Measurements from ENCODE around the gene ILDR2.
"Not testable (repeated sequence)": the region's sequence is repeated elsewhere in the genome, so short reads cannot be mapped to it uniquely, and the experiment has no call there.

The ILDR2 gene

GRCh38 chr1:166899769-166900168 lies 75.6 kb downstream of the ILDR2 start:
- DNase-seq (ENCODE audit: insufficient read length, low spot score) = no peak
- no peak for FAIRE-seq

DNA sequence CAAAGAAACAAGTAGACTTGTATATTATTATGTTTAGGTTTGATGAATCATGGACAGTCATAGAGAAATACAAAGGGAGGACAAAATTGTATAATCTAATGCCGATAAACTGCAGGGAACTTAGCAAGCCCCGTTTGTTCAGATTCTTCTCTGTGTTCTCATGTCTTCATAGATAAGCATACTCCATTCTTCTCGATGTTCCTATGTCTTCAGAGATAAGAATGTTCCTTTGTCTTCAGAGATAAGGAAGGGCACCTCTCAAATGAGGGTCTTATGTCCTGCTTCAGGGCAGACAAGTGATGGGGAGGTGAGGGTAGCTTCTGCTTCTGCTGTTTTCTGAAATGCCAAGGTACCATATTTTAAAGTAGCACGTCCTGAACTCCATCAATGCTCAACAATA lies 79.6 kb downstream of the ILDR2 start:
- no peak for FAIRE-seq
- no peak for DNase-seq (ENCODE audit: insufficient read length, low spot score)

- no peak for DNase-seq (ENCODE audit: insufficient read length, low spot score)
- no peak for FAIRE-seq
Observed at GRCh38 chr1:166889776-166890175, 85.6 kb downstream of the ILDR2 start.

- FAIRE-seq = no peak
Observed at GRCh38 chr1:166888373-166889111, 86.8 kb downstream of the ILDR2 start.

DNA sequence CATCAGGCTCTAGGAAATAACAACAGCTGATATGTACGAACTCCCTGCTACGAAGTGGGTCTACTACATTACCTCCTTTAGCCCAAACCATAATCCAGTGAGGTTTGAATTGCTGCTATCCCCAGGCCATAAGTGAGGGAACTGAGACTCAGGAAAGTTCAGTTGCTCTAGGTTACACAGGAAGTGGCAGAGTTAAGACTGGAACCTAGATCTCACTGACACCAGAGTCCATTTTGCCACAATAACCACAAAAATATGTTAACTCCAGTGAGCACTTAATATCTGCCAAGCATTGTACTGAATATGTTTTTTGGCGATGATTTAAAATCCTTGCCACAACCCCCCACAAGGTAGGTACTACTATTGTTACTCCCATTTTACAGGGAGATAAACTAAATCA lies 90.4 kb downstream of the ILDR2 start:
- FAIRE-seq = no peak
- no peak for DNase-seq (ENCODE audit: insufficient read length, low spot score)

More at GRCh38 chr1:166888373-166889111, 86.8 kb downstream of the ILDR2 start:
- no peak for DNase-seq (ENCODE audit: insufficient read length, low spot score)

DNA sequence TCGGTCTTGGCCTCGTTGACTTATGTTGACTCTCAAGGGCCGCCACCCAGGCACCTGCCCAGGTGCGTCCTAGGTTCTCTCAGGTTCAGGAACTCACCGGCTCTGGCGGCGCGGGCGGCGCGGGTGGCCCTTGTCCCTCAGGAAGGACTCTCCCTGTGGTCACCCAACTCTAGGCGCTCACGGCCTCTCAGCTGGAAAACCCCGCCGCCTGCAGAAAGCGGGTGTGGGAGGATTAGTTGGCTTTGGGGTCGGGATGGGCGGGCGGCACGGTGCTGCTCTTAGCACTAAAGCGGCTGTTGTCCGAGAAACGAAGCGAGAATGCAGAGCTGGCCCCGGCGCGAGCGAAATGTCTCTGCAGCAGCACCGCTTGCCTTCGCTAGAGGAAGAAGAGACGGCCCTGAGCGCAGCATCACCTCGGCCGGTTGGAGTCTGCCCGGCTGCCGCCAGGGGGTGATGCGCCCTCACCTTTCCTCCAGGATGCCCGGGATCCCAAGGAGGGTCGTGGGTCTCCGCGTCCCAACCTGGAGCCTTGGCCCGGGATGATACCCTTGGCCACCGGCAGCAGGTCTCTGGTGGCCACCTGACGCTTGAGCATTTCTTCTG lies 91.2 kb downstream of the ILDR2 start:
- FAIRE-seq (no peak), DNase-seq (ENCODE audit: insufficient read length, low spot score) (no peak)

GRCh38 chr1:166882893-166883292 lies 92.4 kb downstream of the ILDR2 start:
- no peak for FAIRE-seq

GRCh38 chr1:166878173-166878917 lies 97.0 kb downstream of the ILDR2 start:
- DNase-seq (ENCODE audit: insufficient read length, low spot score); FAIRE-seq: not testable (repeated sequence)

More at GRCh38 chr1:166882893-166883292, 92.4 kb downstream of the ILDR2 start:
- DNase-seq (ENCODE audit: insufficient read length, low spot score) = no peak

- FAIRE-seq (no peak), DNase-seq (ENCODE audit: insufficient read length, low spot score) (no peak)
Observed at GRCh38 chr1:166876540-166876838, 98.9 kb downstream of the ILDR2 start.

DNA sequence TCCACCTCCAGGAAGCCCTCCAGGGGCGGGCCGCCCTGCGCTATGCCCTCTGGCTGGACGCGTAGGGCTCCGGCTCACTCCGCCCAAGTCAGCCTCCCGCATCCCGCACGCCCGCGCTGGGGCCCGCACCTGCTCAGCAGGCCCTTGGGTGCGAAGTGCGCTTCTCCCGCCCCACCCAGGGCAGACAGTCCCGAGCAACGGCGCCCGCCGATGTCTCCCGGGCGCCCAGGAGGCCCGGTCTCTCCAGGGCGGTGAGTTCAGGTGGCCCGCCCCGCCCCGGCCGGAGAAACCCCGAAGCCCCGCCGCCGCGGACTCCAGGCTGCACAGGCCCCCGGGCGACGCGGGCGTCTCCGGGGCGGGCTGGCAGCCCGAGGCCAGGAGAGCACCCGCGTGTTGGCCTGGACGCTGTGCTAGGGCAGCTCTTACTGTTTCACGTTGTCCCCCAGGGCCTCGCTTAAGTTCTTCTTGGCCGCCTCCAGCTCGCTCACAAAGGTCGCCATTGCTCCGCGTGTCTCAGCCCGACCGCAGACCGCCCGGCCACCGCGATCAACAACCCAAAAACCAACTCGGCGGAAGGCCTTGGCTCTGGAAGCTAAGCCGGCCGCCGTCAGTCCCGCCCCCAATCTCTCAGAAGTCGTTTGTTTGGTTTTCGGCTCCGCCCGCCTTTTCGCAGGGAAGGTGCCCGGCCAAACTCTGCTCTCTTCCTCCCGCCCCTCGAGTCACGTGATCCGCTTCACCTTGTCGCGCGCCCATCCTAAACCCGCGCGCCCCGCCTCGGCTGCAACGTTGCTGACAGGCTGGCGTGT lies 99.4 kb downstream of the ILDR2 start, which contains the start of gene TADA1:
TADA1 (minus strand) TSS at position 531 of the 806 bp plus-strand sequence; CDS start at position 500, 31 bp downstream.
- DNase-seq (ENCODE audit: insufficient read length, low spot score) = peak; percentile 90
- FAIRE-seq = peak; percentile 83

DNA sequence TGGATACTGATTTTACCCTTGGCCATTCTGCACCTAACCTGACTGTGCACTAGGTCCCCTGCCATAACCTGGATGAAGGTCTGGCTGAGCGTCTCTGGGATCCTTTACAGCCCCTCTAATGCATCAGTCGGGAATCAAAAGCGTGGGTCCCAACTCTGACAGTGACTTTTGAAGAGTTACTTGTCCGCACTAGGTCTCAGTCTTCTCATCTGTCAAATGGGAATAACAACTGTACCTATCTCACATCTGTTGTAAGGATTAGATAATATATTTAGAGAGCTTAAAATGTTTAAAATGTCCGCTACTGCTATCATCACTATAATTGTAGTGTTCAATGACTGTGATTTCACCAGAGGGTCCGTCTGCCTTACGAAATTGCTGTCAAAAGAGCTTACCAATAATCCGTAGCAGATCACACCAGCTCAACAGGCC lies 100.0 kb downstream of the ILDR2 start:
- DNase-seq (ENCODE audit: insufficient read length, low spot score) (no peak), FAIRE-seq (no peak)

GRCh38 chr1:166874464-166874863 lies 100.9 kb downstream of the ILDR2 start:
- no peak for FAIRE-seq

GRCh38 chr1:166870584-166870983 lies 104.8 kb downstream of the ILDR2 start:
- DNase-seq (ENCODE audit: insufficient read length, low spot score) (no peak), FAIRE-seq (no peak)

More at GRCh38 chr1:166874464-166874863, 100.9 kb downstream of the ILDR2 start:
- no peak for DNase-seq (ENCODE audit: insufficient read length, low spot score)

DNA sequence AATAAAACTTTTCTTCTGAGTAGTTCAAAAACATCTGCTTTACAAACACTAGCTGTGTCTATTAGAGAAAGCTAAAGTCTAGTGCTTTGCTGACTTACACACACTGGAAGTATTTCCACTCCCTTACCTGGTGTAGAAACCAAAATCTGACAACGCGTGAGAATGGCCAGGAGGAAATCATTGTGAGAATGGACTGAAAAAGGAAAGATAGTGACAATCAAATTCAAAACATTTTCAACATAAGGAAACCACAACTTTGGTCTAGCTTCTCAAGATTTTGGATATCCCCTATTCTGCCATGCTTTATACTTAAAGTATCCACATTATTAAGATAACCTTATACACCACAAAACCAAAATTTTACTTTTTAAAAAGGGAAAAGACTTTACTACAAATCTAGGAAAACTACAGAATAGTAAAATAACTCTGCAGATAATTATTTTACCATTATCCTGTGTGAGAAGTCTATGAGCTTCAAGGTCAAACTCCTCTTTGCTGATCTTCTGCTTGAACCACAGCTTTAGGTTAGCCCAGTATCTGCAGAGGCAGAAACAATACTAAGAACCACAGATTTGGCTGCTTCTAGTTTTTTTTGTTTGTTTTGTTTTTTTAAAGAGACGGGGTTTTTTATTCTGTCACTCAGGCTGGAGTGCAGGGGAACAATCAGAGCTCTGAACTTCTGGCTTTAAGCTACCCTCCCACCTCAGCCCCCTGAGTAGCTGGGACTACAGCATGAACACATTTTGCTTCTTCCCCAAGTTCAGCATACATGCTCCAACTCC lies 105.8 kb downstream of the ILDR2 start:
- FAIRE-seq (no peak), DNase-seq (ENCODE audit: insufficient read length, low spot score) (no peak)

DNA sequence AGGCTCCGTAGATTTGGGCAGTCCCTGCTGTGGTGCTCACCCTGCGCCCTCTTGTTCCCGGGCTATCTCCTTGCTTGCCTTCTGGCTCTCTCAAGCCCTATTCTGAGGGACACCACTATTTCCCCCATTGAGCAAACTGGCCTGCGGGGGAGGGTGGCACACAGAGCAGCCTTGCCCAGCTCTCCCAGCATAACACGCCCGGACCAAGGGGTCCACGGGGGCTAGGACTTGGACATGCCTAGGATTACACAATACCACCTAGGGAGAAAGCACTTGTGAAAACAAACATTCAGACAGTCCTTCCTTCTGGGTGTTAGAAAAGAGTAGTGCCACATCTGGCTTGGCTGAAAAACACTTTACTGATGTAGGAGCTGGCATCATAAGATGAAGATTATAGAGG lies 106.7 kb downstream of the ILDR2 start:
- FAIRE-seq (no peak), DNase-seq (ENCODE audit: insufficient read length, low spot score) (no peak)

DNA sequence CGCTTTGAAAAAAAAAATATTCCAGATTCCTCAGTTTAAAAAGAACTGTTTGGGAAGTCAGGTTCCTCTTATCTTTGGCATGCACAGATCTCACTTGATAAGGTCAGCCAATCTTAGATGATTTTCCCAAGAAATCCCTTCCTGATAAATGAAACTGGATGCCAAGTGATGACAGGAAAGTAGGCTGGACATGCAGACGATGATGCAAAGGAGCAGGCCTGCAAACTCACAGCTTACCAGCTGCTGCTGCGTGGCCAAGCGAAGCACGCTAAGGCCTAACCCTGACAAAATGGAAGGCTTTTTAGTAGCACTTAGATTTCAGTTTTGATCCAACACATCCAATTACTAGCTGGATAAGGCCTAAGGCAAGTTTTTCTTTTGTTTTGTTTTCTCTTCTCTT lies 109.4 kb downstream of the ILDR2 start:
- FAIRE-seq = no peak

DNA sequence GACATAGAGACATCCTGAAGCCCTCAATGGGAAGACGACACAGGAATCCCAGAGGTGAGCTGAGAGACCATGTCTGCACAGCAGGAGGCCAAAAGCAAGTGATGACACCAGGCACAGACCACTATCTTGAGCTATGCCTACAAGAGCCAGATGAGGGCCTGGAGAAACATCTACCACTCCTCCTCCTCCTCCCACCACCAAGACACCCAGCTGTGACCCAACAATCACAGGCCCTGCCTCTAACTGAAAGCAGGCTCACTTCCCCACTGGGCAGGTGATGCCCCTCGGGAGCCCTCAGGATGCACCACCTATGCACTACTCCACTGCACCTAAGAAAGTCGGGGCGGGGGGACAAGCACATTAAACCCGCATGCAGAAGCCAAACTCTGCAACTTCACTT lies 115.7 kb downstream of the ILDR2 start:
- FAIRE-seq (no peak), DNase-seq (ENCODE audit: insufficient read length, low spot score) (no peak)

More for the DNA sequence above, 109.4 kb downstream of the ILDR2 start:
- no peak for DNase-seq (ENCODE audit: insufficient read length, low spot score)

GRCh38 chr1:166858726-166859419 lies 116.5 kb downstream of the ILDR2 start:
- no peak for DNase-seq (ENCODE audit: insufficient read length, low spot score)
- FAIRE-seq = no peak

Data from HTR-8/SVneo (cell line).